Measurements from ENCODE around the gene TBC1D2B.

TBC1D2B gene

DNA sequence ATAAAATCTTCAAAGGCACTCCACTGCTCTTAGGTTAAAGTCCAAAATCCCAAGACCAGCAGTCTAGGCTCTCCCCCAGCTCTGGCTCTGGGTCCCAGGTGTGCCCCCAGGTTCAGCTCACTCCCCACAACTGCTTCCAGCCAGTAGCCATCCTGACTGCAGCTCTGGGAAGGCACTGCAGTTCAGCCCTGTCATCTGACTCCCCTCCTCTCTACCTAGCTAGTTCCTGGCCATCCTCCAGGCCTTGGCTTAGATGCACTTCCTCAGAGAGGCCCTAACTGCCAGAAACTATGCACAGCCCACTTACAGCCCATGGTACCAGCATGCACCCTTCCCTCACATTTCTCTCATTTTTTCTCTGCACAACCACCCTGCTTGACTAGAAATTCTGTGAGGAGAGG lies 25.5 kb downstream of the TBC1D2B start:
- no peak for DNase-seq

GRCh38 chr15:78051596-78051995 lies 25.9 kb downstream of the TBC1D2B start:
- no peak for DNase-seq

- DNase-seq = no peak
Observed at GRCh38 chr15:78050826-78051225, 26.7 kb downstream of the TBC1D2B start.

GRCh38 chr15:78050441-78050809 lies 27.1 kb downstream of the TBC1D2B start:
- no peak for DNase-seq

GRCh38 chr15:78049691-78050440 lies 27.6 kb downstream of the TBC1D2B start:
- DNase-seq = no peak

DNA sequence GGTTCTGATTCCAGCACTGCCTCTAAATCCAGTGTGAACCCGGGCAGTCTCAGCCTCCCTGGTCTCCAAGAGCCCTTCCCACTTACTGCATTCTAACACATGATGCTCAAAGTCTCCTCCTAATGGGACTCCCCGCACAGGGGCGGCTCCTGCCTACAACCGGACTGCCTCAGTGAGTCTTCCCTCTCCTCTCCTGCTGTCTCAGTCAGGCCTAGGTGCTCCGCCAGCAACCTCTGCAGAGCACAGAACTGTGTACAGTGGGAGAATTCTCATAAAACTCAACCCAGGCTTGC lies 28.9 kb downstream of the TBC1D2B start:
- DNase-seq = no peak

DNA sequence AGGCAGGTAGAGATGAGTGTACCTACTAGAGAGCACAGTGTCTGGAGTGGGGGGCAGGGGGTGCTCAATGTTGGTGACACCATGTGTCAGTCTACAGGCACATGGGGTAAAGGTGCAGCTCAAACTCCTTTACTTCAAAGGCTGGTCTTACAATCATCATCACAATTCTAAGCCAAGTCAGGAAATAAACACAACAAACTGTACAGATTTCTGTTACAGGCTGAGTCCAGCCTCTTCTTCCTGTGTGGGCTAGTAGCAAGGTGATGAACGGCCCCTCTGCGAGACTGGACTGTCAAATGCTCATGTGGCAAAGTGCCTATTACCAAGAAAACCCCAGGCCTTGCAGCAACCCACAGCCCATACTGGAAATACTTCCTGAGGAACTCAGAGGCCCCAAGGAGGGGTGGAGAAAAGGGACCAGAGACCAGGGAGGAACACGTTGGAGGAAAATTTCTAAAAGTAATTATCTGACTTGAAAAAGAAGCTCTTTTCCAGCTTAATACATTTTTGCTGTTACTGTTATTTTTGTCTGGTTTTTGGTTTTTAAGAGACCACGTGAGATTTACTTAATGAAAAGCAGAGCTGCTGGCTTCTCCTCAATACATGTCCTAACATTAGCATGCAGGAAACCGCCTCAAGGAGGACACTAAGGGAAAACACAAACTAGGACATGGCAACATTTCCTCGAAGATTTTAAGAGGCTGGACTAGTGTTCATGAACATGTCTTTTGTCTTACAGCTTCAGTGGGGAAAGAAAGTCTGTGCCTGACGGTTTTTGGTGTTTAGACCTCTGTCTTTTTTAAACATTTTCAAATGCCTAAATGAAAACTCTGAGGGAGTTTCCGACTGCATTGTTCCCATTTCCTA lies 29.5 kb downstream of the TBC1D2B start:
- DNase-seq = no peak

GRCh38 chr15:78046796-78047341 lies 30.6 kb downstream of the TBC1D2B start:
- DNase-seq = no peak

DNA sequence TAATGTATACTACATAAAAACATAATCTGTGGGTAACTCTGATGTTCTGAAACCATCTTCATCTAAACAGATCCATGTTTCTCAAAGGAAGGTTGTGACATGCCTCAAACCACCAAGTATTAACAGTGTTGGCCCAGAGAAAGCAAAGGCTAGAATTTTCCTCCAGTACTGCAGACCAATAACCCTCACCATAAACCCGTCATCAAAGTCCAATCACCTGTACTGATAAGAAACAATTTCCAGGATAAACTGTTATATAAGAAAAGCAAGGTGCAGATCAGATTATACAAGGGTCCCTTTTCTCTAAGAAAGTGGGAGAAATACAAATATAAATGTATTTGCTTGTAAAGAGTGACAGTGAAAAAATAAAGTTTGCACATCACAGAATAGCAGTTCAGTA lies 32.3 kb downstream of the TBC1D2B start:
- no peak for DNase-seq

DNA sequence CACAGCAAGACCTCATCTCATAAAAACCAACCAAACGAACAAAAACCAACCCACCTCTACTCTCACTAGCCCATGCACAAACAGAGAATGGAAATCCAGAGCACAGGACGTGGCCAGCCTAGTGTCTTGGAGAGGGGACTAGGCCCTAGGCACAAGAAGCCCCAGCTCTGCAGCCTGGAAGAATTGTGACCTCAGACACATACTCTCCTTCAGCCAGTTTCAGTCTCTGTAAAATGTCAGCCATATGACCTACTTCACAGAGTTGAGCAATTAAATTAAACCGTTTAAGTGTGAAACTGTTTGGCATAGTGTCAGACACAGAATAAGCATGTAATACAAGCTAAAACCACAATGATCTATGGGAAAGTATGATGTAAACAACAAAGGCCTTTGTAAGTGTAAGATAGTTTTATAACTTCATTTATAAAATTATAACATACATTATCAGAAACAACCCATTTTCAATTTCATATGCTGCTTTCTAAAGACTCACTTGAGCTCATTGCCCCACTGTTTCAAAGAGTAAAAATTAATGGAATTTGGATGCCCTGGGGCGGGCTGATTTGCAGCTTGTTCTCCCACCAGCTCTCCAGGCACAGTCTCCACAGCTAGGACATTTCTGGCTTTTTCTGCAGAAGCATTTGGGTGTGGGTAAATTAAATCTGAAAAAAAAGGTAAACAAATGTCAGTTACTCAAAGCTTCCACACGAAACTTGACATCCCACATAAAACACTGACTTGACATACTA lies 32.9 kb downstream of the TBC1D2B start:
- DNase-seq = no peak

- no peak for DNase-seq
Observed at GRCh38 chr15:78041946-78042345, 35.6 kb downstream of the TBC1D2B start.

DNA sequence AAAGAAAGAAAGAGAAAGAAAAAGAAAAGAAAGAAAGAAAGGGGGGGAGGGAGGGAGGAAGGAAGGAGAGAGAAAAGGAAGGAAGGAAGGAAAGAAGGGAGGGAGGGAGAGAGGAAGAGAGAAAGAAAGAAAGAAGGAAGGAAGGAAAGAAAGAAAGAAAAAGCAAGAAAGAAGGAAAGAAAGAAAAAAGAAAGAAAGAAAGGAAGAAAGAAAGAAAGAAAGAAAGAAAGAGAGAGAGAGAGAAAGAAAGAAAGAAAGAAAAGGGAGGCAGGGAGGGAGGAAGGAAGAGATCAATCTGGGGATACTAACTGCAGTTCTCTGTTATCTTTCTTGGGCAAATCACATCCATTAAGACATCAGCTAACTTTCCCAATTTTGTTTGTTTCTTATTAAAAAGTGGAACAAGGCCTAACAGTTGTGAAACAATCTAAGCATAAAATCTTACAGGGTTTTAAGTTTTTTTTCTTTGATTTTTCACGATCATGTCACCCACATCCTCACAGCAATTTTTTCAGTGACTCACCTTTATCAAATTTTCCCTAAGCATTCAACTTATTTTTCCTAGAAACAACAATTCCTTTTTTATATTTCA lies 36.8 kb downstream of the TBC1D2B start:
- no peak for DNase-seq

GRCh38 chr15:78038585-78039247 lies 38.8 kb downstream of the TBC1D2B start:
- no peak for DNase-seq

GRCh38 chr15:78037779-78038305 lies 39.7 kb downstream of the TBC1D2B start:
- DNase-seq = no peak

DNA sequence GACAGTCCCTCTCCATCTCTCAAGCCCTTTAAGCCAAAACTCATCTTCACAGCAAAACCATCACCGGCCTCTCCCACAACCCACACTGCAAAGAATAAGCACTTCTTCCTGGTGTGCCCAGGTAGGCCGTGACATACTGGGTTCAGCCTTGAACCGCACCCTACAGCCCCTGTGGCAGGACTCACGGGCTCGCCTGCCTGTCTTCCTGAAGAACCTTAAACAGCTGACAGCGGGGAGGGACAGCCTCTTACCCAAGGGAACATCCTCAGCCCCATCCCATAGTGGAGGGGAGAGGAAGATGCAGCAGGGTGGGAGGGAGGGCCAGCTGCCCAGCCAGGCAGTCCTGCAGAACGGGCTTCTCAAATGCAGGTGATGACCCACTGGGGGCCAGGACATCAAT lies 40.2 kb downstream of the TBC1D2B start:
- DNase-seq = no peak

DNA sequence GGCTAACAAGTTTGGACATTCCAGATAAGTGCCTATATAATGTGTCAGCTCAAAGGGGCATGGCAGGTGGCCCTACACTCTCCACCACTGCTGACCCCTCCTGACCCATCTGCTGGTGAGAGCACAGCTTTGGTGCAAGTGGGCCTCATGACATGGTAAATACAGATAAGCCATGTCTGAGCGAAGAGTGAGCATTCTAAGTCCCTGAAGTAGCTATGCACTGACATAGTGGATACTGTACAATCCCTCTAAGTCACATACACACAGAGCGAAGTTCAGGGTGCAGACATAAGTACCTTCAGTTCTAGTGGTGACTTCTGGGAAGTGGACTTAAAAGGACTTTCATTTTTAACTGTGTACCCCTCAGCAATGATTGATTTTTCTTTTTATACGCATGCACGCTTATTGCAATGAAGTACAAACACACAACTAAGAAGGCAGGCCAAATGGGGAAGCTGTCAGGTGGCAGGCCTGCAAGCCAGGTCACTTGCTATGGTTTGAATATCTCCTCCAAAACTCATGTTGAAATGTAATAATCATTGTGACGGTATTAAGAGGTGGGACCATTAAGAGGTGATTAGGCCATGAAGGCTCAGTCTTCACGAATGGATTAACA lies 41.5 kb downstream of the TBC1D2B start:
- no peak for DNase-seq

- no peak for DNase-seq
Observed at GRCh38 chr15:78035321-78035751, 42.2 kb downstream of the TBC1D2B start.

DNA sequence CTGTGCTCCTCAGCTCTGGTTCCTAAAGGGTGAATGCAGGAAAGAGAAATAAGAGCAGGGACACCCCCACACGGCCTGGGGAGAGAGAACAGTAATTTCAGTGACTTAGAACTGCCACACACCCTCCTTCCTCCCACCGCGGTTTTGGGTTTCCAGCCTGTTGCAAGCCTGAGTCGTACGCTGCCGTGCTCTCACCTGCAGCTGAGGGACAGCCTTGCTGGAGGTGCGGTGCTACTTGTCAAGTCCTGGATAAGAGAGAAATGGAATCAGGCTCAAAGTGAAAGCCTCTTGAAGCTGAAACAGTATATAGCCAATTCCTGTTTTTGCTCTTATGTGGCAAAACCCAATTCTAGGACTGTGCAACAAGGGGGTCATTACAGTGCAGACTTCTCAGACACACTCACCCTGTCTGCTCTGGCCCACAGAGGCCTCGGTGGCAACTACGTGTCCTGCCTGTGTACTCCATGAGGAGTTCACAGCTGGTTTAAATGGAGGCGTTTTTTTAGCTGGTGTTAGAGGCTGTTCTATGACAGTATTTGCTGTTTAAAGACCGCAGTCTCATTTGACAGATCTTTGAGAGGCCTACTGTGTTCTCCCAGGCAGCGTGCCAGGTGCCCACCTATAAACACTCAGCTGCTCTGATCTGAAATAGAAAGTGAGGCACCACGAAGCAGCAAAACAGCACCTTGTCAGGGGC lies 42.9 kb downstream of the TBC1D2B start:
- DNase-seq = peak; percentile 21

DNA sequence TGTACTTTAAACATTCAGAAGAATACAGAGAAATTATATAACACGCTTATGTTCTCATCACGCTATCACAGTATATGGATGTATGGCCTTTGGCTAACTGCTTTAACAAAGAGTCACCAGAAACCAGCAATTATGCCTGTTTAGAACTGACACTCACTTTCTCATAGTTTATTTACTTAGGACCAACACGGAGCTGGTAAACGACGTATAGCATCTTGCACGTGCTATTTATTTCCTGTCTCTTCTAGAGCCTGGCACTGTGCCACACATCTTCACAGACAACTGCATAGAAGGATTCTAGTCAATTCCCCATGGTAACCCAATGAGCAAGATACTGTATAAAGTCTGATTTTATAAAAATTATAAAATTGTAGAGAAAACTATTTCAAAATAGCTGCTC lies 43.6 kb downstream of the TBC1D2B start:
- no peak for DNase-seq

DNA sequence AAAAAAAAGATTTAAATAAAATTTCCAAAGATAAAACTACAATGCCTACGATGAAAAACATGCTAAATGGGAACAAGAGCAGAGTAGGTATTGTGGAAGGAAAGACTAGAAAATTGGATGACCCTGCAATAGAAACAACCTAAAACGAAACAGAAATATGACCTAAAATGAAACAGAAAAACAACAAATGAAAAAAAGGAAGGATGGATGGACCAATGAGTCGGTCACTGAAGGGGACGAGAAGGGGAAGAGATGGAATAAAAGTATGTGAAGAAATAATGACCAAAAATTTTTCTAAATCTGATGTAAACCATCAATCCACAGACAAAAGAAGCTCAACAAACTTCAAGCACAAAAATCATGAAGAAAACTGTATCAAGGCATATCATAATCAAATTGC lies 44.8 kb downstream of the TBC1D2B start:
- no peak for DNase-seq

GRCh38 chr15:78024883-78025282 lies 52.6 kb downstream of the TBC1D2B start:
- DNase-seq = no peak
